K562 (cell line): Measurements from ENCODE around the gene IMP4. TPM values are rescaled to one million over a fixed set of nuclear protein-coding genes. Genes with fewer than 3 reads are reported as not detected.

ENCODE experiments used
- ARID3B ChIP-seq: fragments of 250-450 bp; sonication (Bioruptor Pico); IDR thresholded peaks from 2 replicates; pipeline ENCODE4 v1.4.0; 2020; ENCODE audit warnings: borderline replicate concordance
- BRD9 ChIP-seq: fragments of 450-650 bp; IDR thresholded peaks from 2 replicates; pipeline ENCODE4 v1.6.1; 2018; ENCODE audit warnings: low read depth; ENCODE audit not compliant: partially characterized antibody
- CBFA2T2 ChIP-seq: fragments of 450-650 bp; conservative IDR thresholded peaks from 2 replicates; pipeline ENCODE4 v1.6.1; 2017; ENCODE audit warnings: mild to moderate bottlenecking
- CEBPG ChIP-seq, 3 experiments: fragments of 200-800 bp in 1 of 3; sonication (Bioruptor generic) in 1 of 3; sonication (generic) in 1 of 3; formaldehyde crosslinking in 1 of 3; IDR thresholded peaks in 2 of 3; conservative IDR thresholded peaks in 1 of 3; 2 replicates each; pipeline versions ENCODE4 v1.6.1 to v1.8.0; 2016 to 2022; ENCODE audit warnings: missing compliant biosample characterization in 2 of 3, missing genetic modification characterization in 2 of 3, mild to moderate bottlenecking in 1 of 3, missing genetic modification reagents in 1 of 3
- CREB5 ChIP-seq: fragments of 250-450 bp; sonication (Bioruptor Pico); IDR thresholded peaks from 2 replicates; pipeline ENCODE4 v1.5.0; 2020; ENCODE audit warnings: mild to moderate bottlenecking
- GTF3C2 ChIP-seq: IDR thresholded peaks from 3 replicates; pipeline ENCODE4 v1.6.1; 2011; ENCODE audit warnings: borderline replicate concordance, mild to moderate bottlenecking, moderate library complexity; ENCODE audit not compliant: insufficient read length; ENCODE audit errors: extremely low read depth
- ILF3 ChIP-seq: fragments of 450-650 bp; IDR thresholded peaks from 2 replicates; pipeline ENCODE4 v1.6.1; 2018; ENCODE audit warnings: antibody characterized with exemption, mild to moderate bottlenecking, moderate library complexity, borderline replicate concordance
- KAT2B ChIP-seq: IDR thresholded peaks from one replicate; pipeline ENCODE4 v1.6.1; 2012; ENCODE audit warnings: low read depth, mild to moderate bottlenecking, control low read depth, inconsistent platforms, low read length, moderate library complexity
- PRPF4 ChIP-seq: fragments of 200-400 bp; formaldehyde crosslinking; IDR thresholded peaks from one replicate; pipeline ENCODE4 v1.6.1; 2017; ENCODE audit warnings: low read length, low read depth, mild to moderate bottlenecking; ENCODE audit not compliant: insufficient read depth, poor library complexity, severe bottlenecking
- SMC3 ChIP-seq: conservative IDR thresholded peaks from 2 replicates; pipeline ENCODE4 v1.6.1; 2011; ENCODE audit warnings: low read depth, low read length, improper control_type of control experiment; ENCODE audit not compliant: insufficient read depth
- ZNF277 ChIP-seq: fragments of 250-450 bp; sonication (Bioruptor Pico); IDR thresholded peaks from 2 replicates; pipeline ENCODE4 v1.8.0; 2022; ENCODE audit warnings: inconsistent platforms, mild to moderate bottlenecking, moderate library complexity, borderline replicate concordance
- ZNF3 ChIP-seq: fragments of 250-450 bp; sonication (Bioruptor Pico); IDR thresholded peaks from 2 replicates; pipeline ENCODE4 v1.5.0; 2021; ENCODE audit warnings: mild to moderate bottlenecking, moderate library complexity
- ZNF324 ChIP-seq: fragments of 250-450 bp; sonication (Bioruptor Pico); IDR thresholded peaks from 2 replicates; pipeline ENCODE4 v1.4.0; 2020; ENCODE audit warnings: mild to moderate bottlenecking
- ZNF398 ChIP-seq: fragments of 250-450 bp; sonication (Bioruptor Pico); IDR thresholded peaks from 2 replicates; pipeline ENCODE4 v1.8.0; 2021; ENCODE audit warnings: moderate library complexity, mild to moderate bottlenecking, inconsistent platforms
- polyA plus RNA-seq, 8 experiments: library from polyadenylated mRNA; depleted of rRNA in 4 of 8; stranded (reverse) in 5 of 8; unstranded in 3 of 8; fragments of >200 nt; fragmentation: Nextera tagmentation in 2 of 8; fragmentation: Illumina TruSeq in 1 of 8; extraction: Ambion mirVana in 2 of 8; extraction: Trizol in 1 of 8; gene quantifications; 2 replicates each; pipeline versions ENCODE4 v1.2.1 to v1.2.3, GENCODE V29; 2011 to 2014; ENCODE audit warnings: inconsistent platforms in 1 of 8, missing spikeins in 1 of 8
- total RNA-seq, 7 experiments: library from RNA; depleted of rRNA in 6 of 7; stranded (reverse); fragments of >200 nt in 6 of 7; fragmentation: Illumina TruSeq in 2 of 7; extraction: Trizol in 2 of 7; gene quantifications; 2 replicates each; pipeline versions ENCODE4 v1.2.1 to v1.2.3, GENCODE V29; 2011 to 2021; ENCODE audit warnings: low replicate concordance in 1 of 7

The IMP4 gene
- total and polyA plus RNA-seq, 9 of the 15 experiments (the other 6 are each of a cell fraction or from before 2014, with no cell fraction given), result 35.4 to 209 (median 100.0) TPM

GRCh38 chr2:130372055-130372832, 29.5 kb downstream of the IMP4 start (continued):
- TF ChIP-seq ZNF277 (CRISPR knock-in tag) (no peak), ILF3 (no peak), CBFA2T2 (no peak), ZNF3 (no peak), BRD9 (no peak), ZNF398 (CRISPR knock-in tag) (no peak), KAT2B (no peak), GTF3C2 (no peak), SMC3 (peak; percentile 49), ARID3B (CRISPR knock-in tag) (no peak), PRPF4 (no peak), CREB5 (no peak), ZNF324 (CRISPR knock-in tag) (no peak), CEBPG (CRISPR knock-in tag; IDR thresholded peaks at IDR 0.05) (no peak), CEBPG (tag; conservative IDR thresholded peaks at IDR 0.05 in 1 of 2, IDR thresholded peaks at IDR 0.05 in 1 of 2) (no peak)
